Panc1 (cell line): ENCODE data around the gene VDR.

Experiments used
- POLR2AphosphoS5 ChIP-seq: IDR thresholded peaks from 2 replicates; pipeline ENCODE4 v1.6.1; 2012; ENCODE audit warnings: mild to moderate bottlenecking, low read depth, low read length, moderate library complexity
- TF ChIP-seq, protein P1 (sequence below): fragments of 450-650 bp; IDR thresholded peaks from 2 replicates; pipeline ENCODE4 v1.5.1; 2017; ENCODE audit warnings: mild to moderate bottlenecking

DNA sequence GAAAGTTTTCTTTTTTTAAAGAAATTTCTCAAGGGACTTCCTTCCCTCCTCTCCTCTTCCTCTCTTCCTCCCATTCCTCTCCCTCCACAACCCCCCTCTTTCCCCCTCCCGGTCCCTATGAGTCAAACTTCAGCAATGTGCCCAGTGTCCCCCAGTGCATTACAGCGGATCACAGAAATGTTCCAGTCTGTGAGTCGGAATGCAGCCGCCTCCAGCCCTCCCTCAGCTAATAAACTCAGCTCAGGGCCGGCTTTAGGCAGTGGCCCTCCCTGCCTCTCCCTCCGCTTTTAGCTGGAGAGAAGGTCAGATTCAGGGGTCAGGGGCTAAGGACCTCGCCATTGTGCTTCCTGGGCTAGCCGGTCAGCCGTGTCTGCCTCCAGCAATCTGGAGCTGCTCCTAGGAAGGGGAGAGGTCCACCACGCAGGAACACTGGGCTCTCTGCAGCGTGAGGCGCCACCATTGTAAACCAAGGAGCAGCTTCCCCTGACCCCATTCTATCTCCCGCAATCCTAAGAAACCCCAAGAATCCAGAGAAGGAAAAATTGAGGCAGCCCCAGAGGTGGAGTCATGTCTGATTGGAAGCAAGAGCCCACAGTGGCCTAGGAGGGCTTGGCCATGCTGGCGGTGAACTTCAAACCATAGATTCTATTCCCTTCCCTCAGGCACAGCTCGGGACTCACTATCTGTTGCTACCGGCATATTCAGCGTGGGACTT lies 84.0 kb downstream of the VDR start:
- TF ChIP-seq, protein P1, sequence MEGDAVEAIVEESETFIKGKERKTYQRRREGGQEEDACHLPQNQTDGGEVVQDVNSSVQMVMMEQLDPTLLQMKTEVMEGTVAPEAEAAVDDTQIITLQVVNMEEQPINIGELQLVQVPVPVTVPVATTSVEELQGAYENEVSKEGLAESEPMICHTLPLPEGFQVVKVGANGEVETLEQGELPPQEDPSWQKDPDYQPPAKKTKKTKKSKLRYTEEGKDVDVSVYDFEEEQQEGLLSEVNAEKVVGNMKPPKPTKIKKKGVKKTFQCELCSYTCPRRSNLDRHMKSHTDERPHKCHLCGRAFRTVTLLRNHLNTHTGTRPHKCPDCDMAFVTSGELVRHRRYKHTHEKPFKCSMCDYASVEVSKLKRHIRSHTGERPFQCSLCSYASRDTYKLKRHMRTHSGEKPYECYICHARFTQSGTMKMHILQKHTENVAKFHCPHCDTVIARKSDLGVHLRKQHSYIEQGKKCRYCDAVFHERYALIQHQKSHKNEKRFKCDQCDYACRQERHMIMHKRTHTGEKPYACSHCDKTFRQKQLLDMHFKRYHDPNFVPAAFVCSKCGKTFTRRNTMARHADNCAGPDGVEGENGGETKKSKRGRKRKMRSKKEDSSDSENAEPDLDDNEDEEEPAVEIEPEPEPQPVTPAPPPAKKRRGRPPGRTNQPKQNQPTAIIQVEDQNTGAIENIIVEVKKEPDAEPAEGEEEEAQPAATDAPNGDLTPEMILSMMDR, result no peak
- peak; percentile 44; the same call in 1 of the 2 replicates for TF ChIP-seq POLR2AphosphoS5
